ENCODE measurements around the gene ZNF865. TPM values are rescaled to one million over a fixed set of nuclear protein-coding genes. Genes with fewer than 3 reads are reported as not detected.

ZNF865 gene
- total and polyA plus RNA-seq, 4 donors = 1.1 to 16.4 (median 9.6) TPM

- no peak for DNase-seq
- Histone ChIP-seq H3K4me3 (ENCODE audit: low read length in 2 of 2) (no peak overlapping the region), H3K4me1 (ENCODE audit: control insufficient read depth in 1 of 2, insufficient read depth in 2 of 2, low read length in 2 of 2) (peaks cover 0 to 6% of the 10 kb centered on the region in 2 donors), H3K27ac (ENCODE audit: low read depth in 1 of 2, low read length in 2 of 2) (no peak overlapping the region), H3K27me3 (ENCODE audit: control insufficient read depth in 1 of 2, insufficient read depth in 2 of 2, low read length in 1 of 2) (no peaks in the 10 kb centered on the region), H3K9me3 (ENCODE audit: control insufficient read depth, low read length) (no peaks in the 10 kb centered on the region), H3K36me3 (ENCODE audit: control insufficient read depth in 1 of 2, insufficient read depth in 2 of 2, low read length in 1 of 2) (peaks cover 3 to 11% of the 10 kb centered on the region in 2 donors)
- ATAC-seq (ENCODE audit: low FRiP score) = no peak
- 70 to 74% methylated on average over 9 of the region's 9 CpGs for WGBS, 2 donors
- intact Hi-C loops (cut with DNase I) = loop anchor here in 1 of 2 donors (10.0 kb wide), 1 partner anchor 465 kb away; the partner anchor contains the start of gene ZNF787
Observed at GRCh38 chr19:55659822-55660221, 54.4 kb downstream of the ZNF865 start.

GRCh38 chr19:55660404-55660803 lies 55.0 kb downstream of the ZNF865 start:
- Histone ChIP-seq H3K36me3 (ENCODE audit: control insufficient read depth in 1 of 2, insufficient read depth in 2 of 2, low read length in 1 of 2) (peaks cover 3 to 11% of the 10 kb centered on the region in 2 donors), H3K9me3 (ENCODE audit: control insufficient read depth, low read length) (no peaks in the 10 kb centered on the region), H3K27ac (ENCODE audit: low read depth in 1 of 2, low read length in 2 of 2) (no peak overlapping the region), H3K4me1 (ENCODE audit: control insufficient read depth in 1 of 2, insufficient read depth in 2 of 2, low read length in 2 of 2) (peaks cover 0 to 6% of the 10 kb centered on the region in 2 donors), H3K4me3 (ENCODE audit: low read length in 2 of 2) (no peak overlapping the region), H3K27me3 (ENCODE audit: control insufficient read depth in 1 of 2, insufficient read depth in 2 of 2, low read length in 1 of 2) (no peaks in the 10 kb centered on the region)
- intact Hi-C loops (cut with DNase I) = no loop called here
- ATAC-seq (ENCODE audit: low FRiP score) = no peak
- WGBS, 2 donors = 85 to 88% methylated on average over 10 to 12 of the region's 12 CpGs
- no peak for DNase-seq

DNA sequence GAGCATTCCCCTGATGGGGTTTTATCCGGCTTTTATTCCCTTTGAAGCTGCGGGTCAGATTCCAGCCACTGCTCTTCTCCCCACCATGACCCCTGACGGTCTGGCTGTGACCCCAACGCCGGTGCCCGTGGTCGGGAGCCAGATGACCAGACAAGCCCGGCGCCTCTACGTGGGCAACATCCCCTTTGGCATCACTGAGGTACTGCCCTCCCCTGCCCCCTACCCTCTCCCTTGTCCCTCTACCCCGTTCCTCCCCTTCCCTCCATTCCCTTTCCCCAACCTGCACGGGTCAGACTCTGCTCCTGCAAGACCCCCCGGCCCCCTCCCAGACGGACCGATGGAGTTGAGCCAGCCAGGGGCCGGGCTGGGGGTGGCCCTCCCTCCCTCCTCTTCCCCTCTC lies 55.5 kb downstream of the ZNF865 start:
- no peaks in the 10 kb centered on the region for H3K27me3 ChIP-seq (ENCODE audit: control insufficient read depth in 1 of 2, insufficient read depth in 2 of 2, low read length in 1 of 2)
- no peak for DNase-seq
- intact Hi-C loops (cut with DNase I) = no loop called here
- peaks cover 0 to 6% of the 10 kb centered on the region in 2 donors for H3K4me1 ChIP-seq (ENCODE audit: control insufficient read depth in 1 of 2, insufficient read depth in 2 of 2, low read length in 2 of 2)
- H3K36me3 ChIP-seq (ENCODE audit: control insufficient read depth in 1 of 2, insufficient read depth in 2 of 2, low read length in 1 of 2) = peaks cover 3 to 11% of the 10 kb centered on the region in 2 donors
- no peak overlapping the region for H3K4me3 ChIP-seq (ENCODE audit: low read length in 2 of 2)
- H3K27ac ChIP-seq (ENCODE audit: low read depth in 1 of 2, low read length in 2 of 2) = no peak overlapping the region
- WGBS, 2 donors = 69 to 78% methylated on average over 16 of the region's 16 CpGs
- ATAC-seq (ENCODE audit: low FRiP score) = no peak
- no peaks in the 10 kb centered on the region for H3K9me3 ChIP-seq (ENCODE audit: control insufficient read depth, low read length)

DNA sequence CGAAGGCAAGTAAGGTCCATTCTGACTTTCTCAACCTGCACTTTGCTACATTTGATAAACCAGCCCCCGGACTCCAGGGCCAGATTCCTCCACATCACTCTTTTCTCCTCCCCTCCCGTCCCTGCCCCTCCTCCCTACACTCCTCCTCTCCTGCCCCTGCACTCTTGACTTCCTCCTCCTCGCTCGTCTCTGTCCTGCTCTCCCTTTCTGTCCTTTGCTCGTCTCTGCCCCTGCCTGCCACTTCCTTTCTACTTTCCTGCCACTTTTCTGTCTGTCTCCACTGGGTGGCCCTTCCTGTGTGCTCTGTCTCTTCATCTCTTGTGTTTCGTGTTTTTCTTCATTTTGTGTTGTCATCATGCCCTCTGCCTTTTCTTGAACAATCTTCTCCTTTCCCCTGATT lies 56.4 kb downstream of the ZNF865 start:
- DNase-seq (no peak), ATAC-seq (ENCODE audit: low FRiP score) (no peak)
- Histone ChIP-seq H3K9me3 (ENCODE audit: control insufficient read depth, low read length) (no peaks in the 10 kb centered on the region), H3K4me1 (ENCODE audit: control insufficient read depth in 1 of 2, insufficient read depth in 2 of 2, low read length in 2 of 2) (peaks cover 0 to 2% of the 10 kb centered on the region in 2 donors), H3K27ac (ENCODE audit: low read depth in 1 of 2, low read length in 2 of 2) (no peak overlapping the region), H3K36me3 (ENCODE audit: control insufficient read depth in 1 of 2, insufficient read depth in 2 of 2, low read length in 1 of 2) (peaks cover 3 to 16% of the 10 kb centered on the region in 2 donors), H3K4me3 (ENCODE audit: low read length in 2 of 2) (no peak overlapping the region), H3K27me3 (ENCODE audit: control insufficient read depth in 1 of 2, insufficient read depth in 2 of 2, low read length in 1 of 2) (no peaks in the 10 kb centered on the region)
- intact Hi-C loops (cut with DNase I) = no loop called here
- 64 to 70% methylated on average over 7 of the region's 7 CpGs for WGBS, 2 donors

GRCh38 chr19:55663846-55664536 lies 58.5 kb downstream of the ZNF865 start:
- ATAC-seq (ENCODE audit: low FRiP score) (no peak), DNase-seq (no peak)
- no peaks in the 10 kb centered on the region for H3K4me1 ChIP-seq (ENCODE audit: control insufficient read depth in 1 of 2, insufficient read depth in 2 of 2, low read length in 2 of 2)
- H3K27ac ChIP-seq (ENCODE audit: low read depth in 1 of 2, low read length in 2 of 2) = no peak overlapping the region
- no peaks in the 10 kb centered on the region for H3K9me3 ChIP-seq (ENCODE audit: control insufficient read depth, low read length)
- WGBS, 2 donors = 85 to 90% methylated on average over 17 to 20 of the region's 20 CpGs
- H3K36me3 ChIP-seq (ENCODE audit: control insufficient read depth in 1 of 2, insufficient read depth in 2 of 2, low read length in 1 of 2) = peaks cover 3 to 18% of the 10 kb centered on the region in 2 donors
- intact Hi-C loops (cut with DNase I) = no loop called here
- H3K27me3 ChIP-seq (ENCODE audit: control insufficient read depth in 1 of 2, insufficient read depth in 2 of 2, low read length in 1 of 2) = no peaks in the 10 kb centered on the region
- H3K4me3 ChIP-seq (ENCODE audit: low read length in 2 of 2) = no peak overlapping the region

- WGBS, 2 donors = 83 to 84% methylated on average over 12 of the region's 12 CpGs
- ATAC-seq (ENCODE audit: low FRiP score) (no peak), DNase-seq (no peak)
- Histone ChIP-seq H3K36me3 (ENCODE audit: control insufficient read depth in 1 of 2, insufficient read depth in 2 of 2, low read length in 1 of 2) (peaks cover 6 to 21% of the 10 kb centered on the region in 2 donors), H3K9me3 (ENCODE audit: control insufficient read depth, low read length) (no peaks in the 10 kb centered on the region), H3K4me1 (ENCODE audit: control insufficient read depth in 1 of 2, insufficient read depth in 2 of 2, low read length in 2 of 2) (no peaks in the 10 kb centered on the region), H3K27me3 (ENCODE audit: control insufficient read depth in 1 of 2, insufficient read depth in 2 of 2, low read length in 1 of 2) (no peaks in the 10 kb centered on the region), H3K4me3 (ENCODE audit: low read length in 2 of 2) (no peak overlapping the region), H3K27ac (ENCODE audit: low read depth in 1 of 2, low read length in 2 of 2) (no peak overlapping the region)
- intact Hi-C loops (cut with DNase I) = no loop called here
Observed at GRCh38 chr19:55666343-55667005, 61.0 kb downstream of the ZNF865 start.

Other genes with a start within 250 kb of the ZNF865 start
- not detected for gene GARIN5B, start 242.4 kb upstream of the ZNF865 start, total RNA-seq
- gene GARIN5B, start 242.4 kb upstream of the ZNF865 start, polyA plus RNA-seq = not detected
- under 1 TPM; 0.23 to 0.27 TPM for gene IL11, start 235.2 kb upstream of the ZNF865 start, total RNA-seq
- gene IL11, start 235.2 kb upstream of the ZNF865 start, polyA plus RNA-seq = 1 to 10 TPM in 1 of 2 donors, not detected in 1; 2.1 TPM
- gene TMEM190, start 228.8 kb upstream of the ZNF865 start, total RNA-seq = not detected
- not detected for gene TMEM190, start 228.8 kb upstream of the ZNF865 start, polyA plus RNA-seq
- gene TMEM238, start 221.4 kb upstream of the ZNF865 start, total RNA-seq = 1 to 10 TPM in 1 of 2 donors, under 1 TPM in 1; 0.94 to 2.4 TPM
- not detected for gene TMEM238, start 221.4 kb upstream of the ZNF865 start, polyA plus RNA-seq
- 1,000 to 10,000 TPM in 1 of 2 donors, 100 to 1,000 TPM in 1; 841 to 1,022 TPM for gene RPL28, start 219.7 kb upstream of the ZNF865 start, total RNA-seq
- gene RPL28, start 219.7 kb upstream of the ZNF865 start, polyA plus RNA-seq = 1,000 to 10,000 TPM; 1,298 to 1,335 TPM
- gene UBE2S, start 197.9 kb upstream of the ZNF865 start, total RNA-seq = 10 to 100 TPM; 13.2 to 26.8 TPM
- 1 to 10 TPM; 7.0 to 8.4 TPM for gene UBE2S, start 197.9 kb upstream of the ZNF865 start, polyA plus RNA-seq
- gene SHISA7, start 162.3 kb upstream of the ZNF865 start, total RNA-seq = not detected
- gene SHISA7, start 162.3 kb upstream of the ZNF865 start, polyA plus RNA-seq = under 1 TPM in 1 of 2 donors, not detected in 1; 0.05 TPM
- 10 to 100 TPM; 18.6 to 30.6 TPM for gene ISOC2, start 144.0 kb upstream of the ZNF865 start, total RNA-seq
- 10 to 100 TPM; 42.6 to 47.3 TPM for gene ISOC2, start 144.0 kb upstream of the ZNF865 start, polyA plus RNA-seq
- not detected for gene C19orf85, start 140.9 kb upstream of the ZNF865 start, total RNA-seq
- not detected for gene C19orf85, start 140.9 kb upstream of the ZNF865 start, polyA plus RNA-seq
- 1 to 10 TPM; 6.9 to 7.0 TPM for gene ZNF628, start 129.0 kb upstream of the ZNF865 start, total RNA-seq
- 1 to 10 TPM; 1.3 to 2.0 TPM for gene ZNF628, start 129.0 kb upstream of the ZNF865 start, polyA plus RNA-seq
- 10 to 100 TPM; 15.3 to 16.2 TPM for gene NAT14, start 120.5 kb upstream of the ZNF865 start, total RNA-seq
- gene NAT14, start 120.5 kb upstream of the ZNF865 start, polyA plus RNA-seq = 10 to 100 TPM in 1 of 2 donors, 1 to 10 TPM in 1; 3.1 to 19.2 TPM
- 10 to 100 TPM in 1 of 2 donors, 1 to 10 TPM in 1; 8.6 to 64.1 TPM for gene SSC5D, start 117.2 kb upstream of the ZNF865 start, total RNA-seq
- gene SSC5D, start 117.2 kb upstream of the ZNF865 start, polyA plus RNA-seq = 1 to 10 TPM; 1.6 to 3.7 TPM
- not detected for gene SBK2, start 68.5 kb upstream of the ZNF865 start, total RNA-seq
- not detected for gene SBK2, start 68.5 kb upstream of the ZNF865 start, polyA plus RNA-seq
- under 1 TPM in 1 of 2 donors, not detected in 1; 0.48 TPM for gene SBK3, start 60.1 kb upstream of the ZNF865 start, total RNA-seq
- not detected for gene SBK3, start 60.1 kb upstream of the ZNF865 start, polyA plus RNA-seq
- 10 to 100 TPM; 12.9 to 13.1 TPM for gene ZNF579, start 24.8 kb upstream of the ZNF865 start, total RNA-seq
- gene ZNF579, start 24.8 kb upstream of the ZNF865 start, polyA plus RNA-seq = 10 to 100 TPM in 1 of 2 donors, under 1 TPM in 1; 0.63 to 12.6 TPM
- gene FIZ1, start 6.1 kb upstream of the ZNF865 start, total RNA-seq = 10 to 100 TPM; 12.7 to 13.2 TPM
- 10 to 100 TPM in 1 of 2 donors, 1 to 10 TPM in 1; 2.8 to 12.6 TPM for gene FIZ1, start 6.1 kb upstream of the ZNF865 start, polyA plus RNA-seq
- gene ZNF524, start 5.4 kb upstream of the ZNF865 start, total RNA-seq = 10 to 100 TPM; 13.2 to 17.3 TPM
- 10 to 100 TPM; 13.4 to 38.8 TPM for gene ZNF524, start 5.4 kb upstream of the ZNF865 start, polyA plus RNA-seq
- gene ZNF784, start 18.9 kb downstream of the ZNF865 start, total RNA-seq = 1 to 10 TPM; 5.1 to 5.3 TPM
- 10 to 100 TPM in 1 of 2 donors, 1 to 10 TPM in 1; 4.8 to 27.2 TPM for gene ZNF784, start 18.9 kb downstream of the ZNF865 start, polyA plus RNA-seq
- gene ZNF580, start 35.4 kb downstream of the ZNF865 start, total RNA-seq = 10 to 100 TPM; 42.9 to 43.7 TPM
- gene ZNF580, start 35.4 kb downstream of the ZNF865 start, polyA plus RNA-seq = 10 to 100 TPM; 13.3 to 79.6 TPM
- gene ZNF581, start 38.0 kb downstream of the ZNF865 start, total RNA-seq = 10 to 100 TPM; 11.0 to 19.4 TPM
- 10 to 100 TPM; 15.8 to 23.8 TPM for gene ZNF581, start 38.0 kb downstream of the ZNF865 start, polyA plus RNA-seq
- 10 to 100 TPM in 1 of 2 donors, 1 to 10 TPM in 1; 7.2 to 11.0 TPM for gene CCDC106, start 42.6 kb downstream of the ZNF865 start, total RNA-seq
- gene CCDC106, start 42.6 kb downstream of the ZNF865 start, polyA plus RNA-seq = 10 to 100 TPM; 10.0 to 19.0 TPM
- 100 to 1,000 TPM; 113 to 129 TPM for gene U2AF2, start 49.4 kb downstream of the ZNF865 start, total RNA-seq
- 10 to 100 TPM; 40.6 to 66.3 TPM for gene U2AF2, start 49.4 kb downstream of the ZNF865 start, polyA plus RNA-seq
- gene EPN1, start 69.6 kb downstream of the ZNF865 start, total RNA-seq = 10 to 100 TPM; 74.7 to 87.8 TPM
- 10 to 100 TPM; 66.8 to 68.5 TPM for gene EPN1, start 69.6 kb downstream of the ZNF865 start, polyA plus RNA-seq
- gene NLRP9, start 132.8 kb downstream of the ZNF865 start, total RNA-seq = not detected
- gene NLRP9, start 132.8 kb downstream of the ZNF865 start, polyA plus RNA-seq = not detected
- gene RFPL4A, start 153.4 kb downstream of the ZNF865 start, total RNA-seq = not detected
- not detected for gene RFPL4A, start 153.4 kb downstream of the ZNF865 start, polyA plus RNA-seq
- not detected for gene RFPL4AL1, start 163.5 kb downstream of the ZNF865 start, total RNA-seq
- gene RFPL4AL1, start 163.5 kb downstream of the ZNF865 start, polyA plus RNA-seq = not detected
- gene NLRP11, start 226.4 kb downstream of the ZNF865 start, total RNA-seq = not detected
- not detected for gene NLRP11, start 226.4 kb downstream of the ZNF865 start, polyA plus RNA-seq
- gene NLRP4, start 230.9 kb downstream of the ZNF865 start, total RNA-seq = not detected
- not detected for gene NLRP4, start 230.9 kb downstream of the ZNF865 start, polyA plus RNA-seq

All from aorta (tissue), 5 donors.